8988T (cell line): ENCODE measurements around the gene AXDND1.
"Not testable (repeated sequence)": the region's sequence is repeated elsewhere in the genome, so short reads cannot be mapped to it uniquely, and the experiment has no call there.

ENCODE experiments used
- DNase-seq: peaks from one replicate; pipeline ENCODE4 v3.0.0; 2011

The AXDND1 gene

DNA sequence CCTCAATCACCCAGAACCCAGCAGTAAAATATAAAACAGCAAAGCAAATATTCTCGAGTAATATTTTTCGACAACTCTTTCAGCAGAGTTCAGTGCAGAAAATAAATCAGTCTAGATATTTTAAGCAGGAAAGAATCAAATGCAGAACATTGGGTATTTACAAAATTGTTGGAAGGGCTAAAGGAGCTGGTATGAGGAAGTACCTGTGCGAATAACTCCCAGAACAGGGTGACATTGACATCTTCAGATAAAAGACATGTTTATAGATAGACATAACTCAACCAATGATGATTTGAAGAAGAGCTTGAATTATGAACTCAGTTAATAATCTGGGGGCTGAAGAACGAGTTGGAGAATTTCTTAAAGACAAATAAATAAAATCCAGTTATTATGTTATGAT, 6.4 kb downstream of the AXDND1 start:
- no peak for DNase-seq

DNA sequence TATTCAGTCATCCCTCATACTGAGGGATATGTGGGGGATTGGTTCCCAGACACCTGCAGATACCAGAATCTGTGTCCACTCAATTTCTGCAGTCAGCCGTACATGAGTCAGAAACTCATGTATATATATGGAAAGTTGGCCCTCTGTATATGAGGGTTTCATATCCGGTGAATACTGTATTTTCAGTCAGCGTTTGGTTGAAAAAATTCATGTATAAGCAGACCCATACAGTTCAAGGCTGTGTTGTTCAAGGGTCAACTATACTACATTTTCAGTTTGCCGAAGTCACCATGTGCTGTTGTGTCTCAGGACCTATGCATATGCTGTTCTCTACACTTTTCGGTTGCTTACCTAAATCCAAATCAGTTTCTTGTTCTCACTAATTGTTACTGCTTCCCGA, 10.5 kb downstream of the AXDND1 start:
- DNase-seq = no peak

DNA sequence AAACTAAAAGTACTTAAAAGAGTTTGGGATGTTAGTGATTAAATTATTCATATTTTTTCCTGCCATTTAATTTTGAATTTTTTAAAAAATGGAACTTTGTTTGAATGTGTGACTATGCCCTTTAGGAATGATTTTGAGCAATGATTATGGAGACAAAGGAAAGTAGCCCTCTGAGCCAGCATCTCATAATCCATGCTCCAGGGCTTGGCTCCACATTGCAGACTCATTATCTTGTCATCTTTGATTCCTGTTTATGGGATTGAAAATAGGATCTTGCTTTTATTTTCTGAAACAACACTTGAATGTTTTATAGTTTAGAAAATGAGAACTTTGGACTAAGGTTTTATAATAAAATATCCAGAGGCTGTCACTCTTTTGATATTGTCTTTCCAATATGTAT, 14.5 kb downstream of the AXDND1 start:
- DNase-seq = no peak

DNA sequence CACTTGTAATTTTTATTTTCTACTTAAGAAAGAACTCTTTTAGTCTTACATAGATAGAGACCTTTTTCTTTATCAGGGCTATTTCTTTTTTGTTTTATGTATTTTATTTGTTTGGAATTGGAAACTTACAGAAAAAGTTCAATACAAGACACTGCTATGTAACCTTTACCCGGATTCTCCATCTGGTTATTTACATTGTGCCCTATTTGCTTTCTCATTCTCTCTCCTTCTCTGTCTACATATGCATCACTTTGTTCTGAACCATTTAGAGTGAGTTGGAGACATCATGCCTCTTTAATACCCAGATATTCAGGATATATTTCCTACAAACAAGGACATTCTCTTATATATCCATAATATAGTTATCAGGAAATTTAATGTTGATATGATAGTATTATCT, 18.3 kb downstream of the AXDND1 start:
- no peak for DNase-seq

DNA sequence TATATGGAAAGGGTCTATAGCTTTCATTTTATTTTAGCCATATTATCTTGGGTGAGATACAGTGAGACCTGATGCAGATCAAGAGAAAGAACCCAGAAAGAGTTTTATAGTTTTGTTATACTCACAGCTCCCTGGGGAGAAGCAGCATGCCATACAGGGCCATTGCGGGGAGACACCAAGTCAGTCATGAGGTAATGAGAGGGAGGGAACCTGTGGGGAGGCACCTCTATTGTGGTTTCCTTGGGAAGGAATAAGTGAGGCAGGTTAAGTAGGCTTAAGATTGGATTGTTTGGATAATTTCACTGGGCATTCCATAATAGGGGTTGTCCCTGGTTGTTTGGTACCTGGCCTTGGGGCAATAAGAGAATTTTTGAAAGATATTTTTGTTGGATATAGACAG, 19.7 kb downstream of the AXDND1 start:
- no peak for DNase-seq

DNA sequence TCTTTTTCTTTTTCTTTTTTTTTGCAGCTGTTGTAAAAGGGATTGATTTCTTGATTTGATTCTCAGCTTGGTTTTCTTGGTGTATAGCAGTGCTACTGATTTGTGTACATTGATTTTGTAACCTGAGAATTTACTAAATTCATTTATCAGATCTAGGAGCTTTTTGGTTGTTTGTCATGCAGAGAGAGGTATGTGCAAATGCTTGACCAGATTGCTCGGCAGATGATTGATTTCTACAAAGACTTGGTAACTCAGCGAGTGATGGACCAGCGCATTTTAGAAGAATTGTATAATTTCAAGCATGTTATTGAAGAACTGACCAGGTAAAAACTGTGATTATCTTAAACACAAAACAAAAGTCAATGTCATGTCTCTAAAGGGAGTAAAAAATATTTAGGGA, 27.9 kb downstream of the AXDND1 start:
- no peak for DNase-seq

DNA sequence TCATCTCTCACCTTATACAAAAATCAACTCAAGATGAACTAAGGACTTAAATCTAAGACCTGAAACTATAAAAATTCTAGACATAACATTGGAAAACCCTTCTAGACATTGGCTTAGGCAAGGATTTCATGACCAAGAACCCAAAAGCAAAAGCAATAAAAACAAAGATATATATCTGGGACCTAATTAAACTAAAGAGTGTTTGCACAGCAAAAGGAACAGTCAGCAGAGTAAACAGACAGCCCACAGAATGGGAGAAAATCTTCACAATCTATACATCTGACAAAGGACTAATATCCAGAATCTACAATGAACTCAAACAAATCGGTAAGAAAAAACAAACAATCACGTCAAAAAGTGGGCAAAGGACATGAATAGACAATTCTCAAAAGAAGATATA, 33.6 kb downstream of the AXDND1 start:
- not testable (repeated sequence) for DNase-seq

DNA sequence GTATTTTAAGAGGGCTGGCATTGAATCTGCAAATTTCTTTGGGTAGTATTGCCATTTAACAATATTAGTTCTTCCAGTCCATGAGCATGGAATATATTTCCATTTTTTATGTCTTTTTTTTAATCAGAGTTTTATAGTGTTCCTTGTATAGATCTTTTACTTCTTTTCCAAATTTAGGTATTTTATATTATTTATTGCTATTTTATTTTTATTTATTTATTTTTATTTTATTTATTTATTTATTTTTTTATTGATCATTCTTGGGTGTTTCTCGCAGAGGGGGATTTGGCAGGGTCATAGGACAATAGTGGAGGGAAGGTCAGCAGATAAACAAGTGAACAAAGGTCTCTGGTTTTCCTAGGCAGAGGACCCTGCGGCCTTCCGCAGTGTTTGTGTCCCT, 52.0 kb downstream of the AXDND1 start:
- DNase-seq = not testable (repeated sequence)

DNA sequence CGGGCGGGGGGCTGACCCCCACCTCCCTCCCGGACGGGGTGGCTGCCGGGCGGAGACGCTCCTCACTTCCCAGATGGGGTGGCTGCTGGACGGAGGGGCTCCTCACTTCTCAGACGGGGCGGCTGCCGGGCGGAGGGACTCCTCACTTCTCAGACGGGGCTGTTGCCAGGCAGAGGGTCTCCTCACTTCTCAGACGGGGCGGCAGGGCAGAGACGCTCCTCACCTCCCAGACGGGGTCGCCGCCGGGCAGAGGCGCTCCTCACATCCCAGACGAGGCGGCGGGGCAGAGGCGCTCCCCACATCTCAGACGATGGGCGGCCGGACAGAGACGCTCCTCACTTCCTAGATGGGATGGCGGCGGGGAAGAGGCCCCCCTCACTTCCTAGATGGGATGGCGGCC, 52.9 kb downstream of the AXDND1 start:
- not testable (repeated sequence) for DNase-seq

DNA sequence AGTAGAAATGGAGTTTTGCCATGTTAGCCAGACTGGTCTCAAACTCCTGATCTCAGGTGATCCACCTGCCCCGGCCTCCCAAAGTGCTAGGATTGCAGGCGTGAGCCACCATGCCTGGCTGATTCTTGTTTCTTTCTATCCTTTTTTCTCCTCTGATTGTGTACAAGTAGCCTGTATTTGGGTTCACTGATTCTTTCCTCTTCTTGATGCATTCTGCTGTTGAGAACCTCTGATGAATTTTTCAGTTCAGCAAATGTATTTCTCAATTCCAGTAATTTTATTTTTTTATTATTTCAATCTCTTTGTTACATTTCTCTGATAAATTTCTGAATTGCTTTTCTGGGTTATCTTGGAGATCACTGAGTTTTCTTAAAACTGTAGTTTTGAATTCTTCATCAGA, 58.8 kb downstream of the AXDND1 start:
- no peak for DNase-seq

DNA sequence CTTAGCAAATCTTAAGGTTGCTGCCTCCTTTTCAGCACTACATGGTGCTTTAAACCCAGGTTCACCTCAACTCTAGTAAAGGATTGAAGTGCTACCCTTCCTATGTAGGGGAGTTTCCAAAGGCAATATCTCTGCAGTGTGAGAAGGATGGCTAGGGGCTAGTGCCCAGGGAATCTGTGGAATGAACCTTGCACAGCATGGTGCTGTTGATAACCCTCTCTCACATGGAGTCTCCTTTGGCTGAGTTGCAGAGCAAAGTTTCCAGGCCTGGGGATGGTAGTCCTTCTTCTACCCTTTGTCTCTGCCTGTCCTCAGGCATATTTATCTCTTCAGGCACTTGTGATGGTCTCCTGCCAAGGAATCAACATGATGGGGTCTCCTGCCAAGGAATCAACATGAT, 59.4 kb downstream of the AXDND1 start:
- DNase-seq = no peak

DNA sequence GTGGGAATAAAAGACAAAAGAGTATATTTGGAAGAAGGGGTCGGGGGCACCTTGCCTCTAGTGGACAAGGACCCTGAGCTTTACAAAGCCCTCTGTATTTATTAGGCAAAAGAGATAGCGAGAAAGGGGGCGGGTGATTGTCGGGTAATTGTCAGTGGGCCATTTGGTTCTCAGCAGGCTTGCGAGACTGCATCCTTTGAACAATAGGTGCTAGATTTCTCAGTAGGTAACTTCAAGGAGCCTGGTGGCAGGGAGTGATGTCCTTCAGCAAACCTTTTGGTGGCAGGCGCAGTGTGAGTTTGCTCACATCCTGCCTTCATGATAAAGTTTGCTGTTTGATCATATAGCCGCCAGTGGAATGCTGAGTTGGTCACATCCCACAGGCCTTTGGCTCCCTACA, 71.4 kb downstream of the AXDND1 start:
- no peak for DNase-seq

DNA sequence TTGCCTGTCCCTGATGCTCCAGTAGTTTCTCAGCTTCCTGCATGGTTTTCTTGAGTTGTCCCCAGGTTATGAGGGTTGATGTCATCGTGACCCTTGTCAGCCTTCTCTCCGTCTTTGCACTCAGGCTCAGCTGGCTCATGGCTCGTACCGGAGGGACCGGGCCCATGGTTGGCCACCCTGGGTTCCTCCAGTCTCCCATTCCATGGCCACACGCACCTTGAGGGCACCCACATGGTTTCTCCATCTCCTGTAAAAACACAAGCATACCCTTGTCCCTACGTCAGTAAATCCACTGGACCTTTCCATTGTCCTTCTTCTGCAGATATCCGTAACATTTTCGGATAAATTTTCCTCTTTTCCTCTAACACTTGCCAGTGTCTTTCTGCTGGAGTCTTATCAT, 73.9 kb downstream of the AXDND1 start:
- not testable (repeated sequence) for DNase-seq

DNA sequence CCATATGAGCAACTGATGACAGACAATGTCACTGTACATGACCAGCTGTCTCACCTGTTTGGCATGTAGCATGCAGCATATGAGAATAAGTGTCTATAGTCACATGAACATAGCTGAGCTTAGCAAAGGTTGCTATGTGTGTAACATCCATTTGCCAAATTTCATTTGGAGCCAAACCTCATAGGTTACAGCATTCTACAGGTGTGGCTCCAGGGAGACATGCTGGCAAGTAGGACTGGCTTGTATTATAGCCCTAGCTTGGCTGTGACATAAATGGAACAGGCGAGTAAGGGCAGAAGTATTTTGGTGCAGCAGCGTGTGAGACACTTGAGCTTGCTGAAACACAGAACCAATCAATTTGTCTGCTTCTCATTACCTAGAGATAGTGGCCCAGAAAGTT, 74.5 kb downstream of the AXDND1 start:
- not testable (repeated sequence) for DNase-seq

DNA sequence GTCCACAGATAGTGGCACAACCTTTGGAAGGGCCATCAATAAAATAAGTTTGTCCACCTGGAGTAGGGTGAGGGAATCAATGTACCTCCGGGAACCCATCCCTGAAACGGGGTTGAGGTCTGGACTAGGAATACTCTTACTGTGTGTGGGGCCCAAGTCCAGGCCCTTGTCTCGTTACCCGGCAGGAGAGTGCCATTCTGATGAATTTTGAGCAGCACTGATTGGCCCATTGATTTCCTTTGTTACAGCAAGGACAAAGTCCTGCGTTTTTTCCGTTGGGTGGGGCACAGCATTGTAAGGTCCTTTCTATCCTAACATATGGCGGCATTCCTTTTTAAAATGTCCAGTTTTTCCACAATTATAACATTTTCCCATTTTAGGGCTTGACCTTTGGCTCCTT, 75.2 kb downstream of the AXDND1 start:
- DNase-seq = no peak

DNA sequence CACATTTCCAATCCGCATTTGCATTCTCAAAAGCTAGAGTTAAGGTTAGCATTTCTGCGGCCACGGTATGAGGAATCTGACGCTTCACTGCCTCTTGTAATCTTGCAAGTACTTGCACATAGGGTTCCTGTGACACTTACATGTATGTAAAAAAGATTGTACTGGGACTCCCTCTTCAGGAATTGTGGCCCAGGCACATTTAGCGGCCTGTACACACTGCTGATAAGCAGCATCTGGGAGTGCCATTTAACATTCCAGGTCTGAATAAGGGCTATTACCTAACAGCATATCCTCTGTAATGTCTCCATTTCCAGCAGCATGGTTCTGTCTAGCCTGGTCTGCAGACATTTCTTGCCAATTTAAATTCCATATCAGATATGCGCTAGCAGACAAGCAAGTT, 75.7 kb downstream of the AXDND1 start:
- no peak for DNase-seq

DNA sequence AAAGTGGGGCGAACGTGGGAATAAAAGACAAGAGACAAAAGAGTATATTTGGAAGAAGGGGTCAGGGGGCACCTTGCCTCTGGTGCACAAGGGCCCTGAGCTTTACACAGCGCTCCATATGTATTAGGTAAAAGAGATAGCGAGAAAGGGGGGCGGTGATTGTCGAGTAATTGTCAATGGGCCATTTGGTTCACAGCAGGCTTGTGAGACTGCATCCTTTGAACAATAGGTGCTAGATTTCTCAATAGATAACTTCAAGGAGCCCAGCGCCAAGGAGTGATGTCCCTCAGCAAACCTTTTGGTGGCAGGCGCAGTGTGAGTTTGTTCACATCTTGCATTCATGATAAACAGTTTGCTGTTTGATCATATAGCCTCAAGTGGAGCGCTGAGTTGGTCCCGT, 77.1 kb downstream of the AXDND1 start:
- DNase-seq = not testable (repeated sequence)

DNA sequence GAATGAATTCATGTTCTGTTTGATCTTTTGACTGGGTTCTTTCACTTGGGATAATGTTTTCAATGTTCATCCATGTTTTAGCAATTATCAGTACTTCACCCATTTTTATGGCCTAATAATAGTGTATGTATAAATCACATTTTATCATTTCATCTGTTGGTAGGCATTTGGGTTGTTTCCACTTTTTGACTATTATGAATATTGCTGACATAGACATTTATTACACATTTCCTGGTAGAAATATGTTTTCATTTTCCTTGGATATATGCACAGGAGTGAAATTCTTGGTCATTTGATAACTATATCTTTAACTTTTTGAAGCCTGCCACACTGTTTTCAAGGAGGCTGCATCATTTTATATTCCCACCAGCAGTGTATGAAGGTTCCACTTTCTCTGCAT, 79.8 kb downstream of the AXDND1 start:
- DNase-seq = no peak

DNA sequence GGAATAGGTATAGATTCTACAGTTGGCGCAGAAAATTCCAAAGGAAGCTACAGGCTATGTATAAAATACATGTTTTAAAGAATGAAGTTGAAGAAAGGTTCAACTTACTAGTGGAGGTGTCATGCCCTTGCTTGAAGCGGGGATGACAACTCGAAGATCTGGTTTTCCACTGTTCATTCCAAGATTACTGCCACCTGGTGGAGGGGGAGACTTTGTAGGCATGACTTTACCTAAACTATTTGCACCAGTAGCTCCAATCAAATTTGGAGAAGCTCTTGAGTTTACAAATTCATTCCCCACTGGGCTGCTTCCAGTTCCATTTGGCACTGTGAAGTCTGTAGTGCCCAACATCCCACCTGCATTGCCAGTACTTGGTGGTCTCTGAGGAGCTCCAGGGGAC, 81.7 kb downstream of the AXDND1 start:
- DNase-seq = no peak

DNA sequence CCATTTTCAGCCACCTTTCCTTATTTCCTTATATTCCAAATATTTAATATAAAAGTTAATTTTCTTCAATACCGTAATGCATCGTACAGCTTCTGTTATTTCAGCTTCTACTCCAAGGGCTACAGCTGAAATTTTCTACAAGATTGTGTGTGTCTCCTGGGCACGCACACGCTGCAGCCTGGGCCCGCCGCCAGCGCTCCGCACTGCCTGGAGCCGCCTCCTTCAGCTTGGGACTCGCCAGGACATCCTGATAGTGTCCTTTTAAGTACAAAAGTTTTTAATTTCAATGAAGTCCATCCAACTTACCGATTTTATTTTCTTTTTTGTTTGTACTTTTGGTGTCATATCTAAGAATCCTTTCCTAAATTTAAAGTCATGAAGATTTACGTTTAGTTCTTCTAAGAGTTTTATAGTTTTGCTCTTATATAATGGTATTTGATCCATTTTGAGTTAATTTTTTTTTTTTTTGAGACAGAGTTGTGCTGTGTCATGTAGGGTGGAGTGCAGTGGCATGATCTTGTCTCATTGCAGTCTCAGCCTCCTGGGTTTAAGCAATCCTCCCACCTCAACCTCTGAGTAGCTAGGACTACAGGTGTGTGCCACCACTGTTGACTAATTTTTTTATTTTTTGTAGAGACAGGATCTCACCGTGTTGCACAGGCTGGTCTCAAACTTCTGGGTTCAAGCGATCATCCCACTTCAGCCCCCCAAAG, 82.8 kb downstream of the AXDND1 start:
- no peak for DNase-seq

DNA sequence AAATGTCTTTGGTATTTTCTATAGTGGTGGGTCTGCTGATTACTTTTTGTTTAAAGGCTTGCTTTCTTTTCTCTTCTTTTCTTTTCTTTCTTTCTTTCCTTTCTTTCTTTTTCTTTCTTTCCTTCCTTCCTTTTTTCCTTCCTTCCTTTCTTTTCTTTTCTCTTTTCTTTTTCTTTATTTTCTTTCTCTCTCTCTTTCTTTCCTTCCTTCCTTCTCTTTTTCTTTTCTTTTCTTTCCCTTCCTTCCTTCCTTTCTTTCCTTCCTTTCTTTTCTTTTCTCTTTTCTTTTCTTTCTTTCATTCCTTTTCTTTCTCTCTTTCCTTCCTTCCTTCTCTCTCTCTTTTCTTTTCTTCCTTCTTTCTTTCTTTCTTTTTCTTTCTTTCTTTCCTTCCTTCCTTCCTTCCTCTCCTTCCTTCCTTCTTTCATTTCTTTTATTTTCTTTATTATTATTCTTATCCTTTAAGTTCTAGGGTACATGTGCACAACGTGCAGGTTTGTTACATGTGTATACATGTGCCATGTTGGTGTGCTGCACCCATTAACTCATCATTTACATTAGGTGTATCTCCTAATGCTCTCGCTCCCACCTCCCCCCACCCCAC, 93.9 kb downstream of the AXDND1 start:
- DNase-seq = not testable (repeated sequence)

DNA sequence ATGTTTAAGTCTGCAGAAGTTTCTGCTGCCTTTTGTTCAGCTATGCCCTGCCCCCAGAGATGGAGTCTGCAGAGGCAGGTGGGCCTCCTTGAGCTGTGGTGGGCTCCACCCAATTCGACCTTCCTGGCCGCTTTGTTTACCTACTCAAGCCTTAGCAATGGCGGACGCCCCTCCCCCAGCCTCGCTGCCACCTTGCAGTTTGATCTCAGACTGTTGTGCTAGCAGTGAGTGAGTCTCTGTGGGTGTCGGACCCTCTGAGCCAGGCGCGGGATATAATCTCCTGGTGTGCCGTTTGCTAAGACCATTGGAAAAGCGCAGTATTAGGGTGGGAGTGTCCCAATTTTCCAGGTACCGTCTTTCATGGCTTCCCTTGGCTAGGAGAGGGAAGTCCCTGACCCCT, 99.9 kb downstream of the AXDND1 start:
- not testable (repeated sequence) for DNase-seq

DNA sequence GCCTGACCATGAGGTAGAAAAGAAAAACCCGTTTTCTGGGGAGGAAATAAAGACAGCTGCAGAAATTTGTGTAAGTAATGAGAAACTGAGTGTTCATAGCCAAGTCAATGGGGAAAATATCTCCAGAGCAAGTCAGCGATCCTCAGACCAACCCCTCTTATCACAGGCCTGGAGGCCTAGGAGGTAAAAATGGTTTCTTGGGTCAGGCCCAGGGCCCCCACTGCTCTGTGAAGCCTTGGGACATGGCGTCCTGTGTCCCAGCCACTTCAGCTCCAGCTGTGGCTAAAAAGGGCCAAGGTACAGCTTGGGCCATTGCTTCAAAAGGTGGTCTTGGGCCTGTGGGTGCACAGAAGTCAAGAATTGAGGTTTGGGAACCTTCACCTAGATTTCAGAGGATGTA, 108.9 kb downstream of the AXDND1 start:
- DNase-seq = no peak

DNA sequence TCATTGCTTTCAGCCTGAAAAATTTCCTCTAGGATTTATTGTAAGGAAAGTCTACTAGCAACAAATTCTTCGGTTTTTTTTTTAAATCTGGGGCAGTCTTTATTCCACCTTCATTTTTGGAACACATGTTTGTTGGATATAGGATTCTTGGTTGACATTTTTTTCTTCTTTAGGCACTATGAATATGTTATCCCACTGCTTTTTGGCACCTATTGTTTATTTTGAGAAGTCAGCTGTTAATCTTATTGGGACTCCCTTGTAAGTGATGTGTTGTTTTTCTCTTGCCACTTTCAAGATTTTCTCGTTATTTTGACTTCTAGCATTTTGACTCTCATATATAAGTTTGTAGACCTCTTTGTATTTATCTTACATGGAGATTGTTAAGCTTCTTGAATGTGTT, 110.7 kb downstream of the AXDND1 start:
- no peak for DNase-seq

DNA sequence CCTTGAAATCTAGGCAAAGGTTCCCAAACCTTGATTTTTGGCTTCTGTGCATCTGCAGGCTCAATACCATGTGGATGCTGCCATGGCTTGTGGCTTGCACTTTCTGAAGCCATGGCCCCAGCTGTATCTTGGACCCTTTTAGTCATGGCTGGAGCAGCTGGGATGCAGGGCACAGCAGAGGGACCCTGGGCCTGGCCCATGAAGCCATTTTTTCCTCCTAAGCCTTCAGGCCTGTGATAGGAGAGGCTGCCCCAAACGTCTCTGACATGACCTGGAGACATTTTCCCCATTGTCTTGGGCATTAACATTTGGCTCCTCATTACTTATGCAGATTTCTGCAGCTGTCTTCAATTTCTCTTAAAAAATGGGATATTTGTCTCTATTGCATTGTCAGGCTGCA, 112.6 kb downstream of the AXDND1 start:
- no peak for DNase-seq
